ENCODE results near the gene PSMD13.
"Not testable (repeated sequence)": the region's sequence is repeated elsewhere in the genome, so short reads cannot be mapped to it uniquely, and the experiment has no call there.

Gene PSMD13

DNA sequence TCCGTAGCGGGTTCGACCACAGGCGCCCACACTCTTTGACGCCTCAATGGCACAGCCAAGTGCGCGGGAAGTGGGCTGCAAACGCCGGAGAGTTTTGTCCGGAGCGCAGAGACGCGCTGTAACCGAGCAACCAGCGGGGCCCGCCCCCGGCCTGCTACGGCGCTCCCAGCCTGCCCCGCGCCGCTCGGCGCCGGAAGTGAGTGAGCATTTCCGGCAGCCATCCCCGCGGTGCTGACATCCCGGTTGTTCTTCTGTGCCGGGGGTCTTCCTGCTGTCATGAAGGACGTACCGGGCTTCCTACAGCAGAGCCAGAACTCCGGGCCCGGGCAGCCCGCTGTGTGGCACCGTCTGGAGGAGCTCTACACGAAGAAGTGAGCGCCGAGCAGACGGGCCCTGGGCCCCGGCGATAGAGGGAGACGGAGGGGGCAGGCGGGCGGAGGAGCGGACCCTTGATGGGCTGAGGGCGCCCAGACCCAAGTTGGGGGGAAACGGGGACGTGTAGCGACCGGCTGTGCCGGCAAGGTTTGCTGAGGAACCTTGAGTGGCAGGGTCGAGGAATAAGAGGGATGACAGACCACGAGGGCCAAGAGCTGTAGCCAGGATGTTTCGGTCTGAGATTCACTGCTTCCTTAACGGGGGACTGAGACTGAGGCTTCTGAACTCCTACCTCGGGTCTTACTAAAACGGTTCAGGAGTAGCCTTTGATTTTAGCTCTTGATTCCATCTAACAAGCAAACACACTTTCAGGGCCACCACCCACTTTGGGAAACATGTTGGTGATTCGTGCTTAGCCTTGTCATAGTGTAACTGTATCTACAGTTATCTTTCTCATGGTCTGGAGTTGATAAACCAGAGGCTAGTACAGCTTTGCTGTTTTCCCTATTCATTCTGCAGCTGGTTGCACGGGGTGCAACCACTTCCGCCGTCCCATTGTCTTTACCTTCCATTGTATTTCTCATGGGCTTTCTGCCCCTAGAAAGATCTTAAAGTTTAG lies at the start of gene PSMD13:
TSS of gene PSMD13 (plus strand) at position 203 of the 994 bp plus-strand sequence. CDS start at position 277, 74 bp downstream.
- Histone ChIP-seq H3K27ac (peak within 1 kb of the TSS; percentile 76 to 97 (median 95)), H3K9me3 (replicated peaks in 1 of 11) (no peaks in the 10 kb centered on the region), H4K20me1 (peaks cover 0 to 46% (median 42%) of the 10 kb centered on the region in 11 experiments; a peak in 17 of 22 replicates), H3K4me1 (peaks cover 27 to 38% (median 33%) of the 10 kb centered on the region in 10 experiments), H3K9ac (peak within 1 kb of the TSS; percentile 93 to 99 (median 96)), H3K27me3 (no peaks in the 10 kb centered on the region), H3K4me2 (peak within 1 kb of the TSS; percentile 90 to 99 (median 95)), H3K36me3 (peaks cover 32 to 45% (median 38%) of the 10 kb centered on the region in 11 experiments), H3K4me3 (peak within 1 kb of the TSS; percentile 87 to 100 (median 98))
- TF ChIP-seq Cebpa-rat (IDR thresholded peaks at IDR 0.05) = no peak

DNA sequence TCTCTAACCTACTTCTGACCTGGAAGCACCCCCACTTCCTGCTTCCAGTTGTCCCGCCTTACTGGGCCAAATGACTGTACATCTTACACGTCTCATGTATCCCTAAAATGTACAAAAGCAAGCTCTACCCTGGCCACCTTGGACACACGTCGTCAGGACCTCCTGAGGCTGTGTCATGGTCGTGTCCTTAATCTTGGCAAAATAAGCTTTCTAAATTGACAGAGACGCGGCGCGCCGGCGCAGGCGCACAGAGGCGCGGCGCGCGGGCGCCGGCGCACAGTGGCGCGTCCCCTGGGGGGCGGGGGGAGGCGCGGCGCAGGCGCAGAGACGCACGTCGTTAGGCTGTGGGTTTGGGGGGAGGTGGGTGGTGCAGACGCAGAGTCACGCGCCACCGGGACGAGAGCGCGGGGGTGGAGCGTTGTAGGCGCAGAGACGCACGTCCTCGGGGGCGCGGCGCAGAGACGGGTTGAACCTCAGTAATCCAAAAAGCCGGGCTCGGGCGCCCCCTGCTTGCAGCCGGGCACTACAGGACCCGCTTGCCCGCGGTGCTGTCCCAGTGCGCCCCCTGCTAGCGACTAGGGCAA lies 47.5 kb upstream of the PSMD13 start:
- not testable (repeated sequence) for H3K4me2 ChIP-seq; H3K9ac ChIP-seq; H3K9me3 ChIP-seq (replicated peaks in 1 of 11); H3K4me3 ChIP-seq; H4K20me1 ChIP-seq; H3K27ac ChIP-seq; H3K27me3 ChIP-seq; H3K36me3 ChIP-seq
- H3K4me1 ChIP-seq = peaks cover 3 to 13% (median 7%) of the 10 kb centered on the region in 10 experiments; a peak in 13 of 20 replicates

DNA sequence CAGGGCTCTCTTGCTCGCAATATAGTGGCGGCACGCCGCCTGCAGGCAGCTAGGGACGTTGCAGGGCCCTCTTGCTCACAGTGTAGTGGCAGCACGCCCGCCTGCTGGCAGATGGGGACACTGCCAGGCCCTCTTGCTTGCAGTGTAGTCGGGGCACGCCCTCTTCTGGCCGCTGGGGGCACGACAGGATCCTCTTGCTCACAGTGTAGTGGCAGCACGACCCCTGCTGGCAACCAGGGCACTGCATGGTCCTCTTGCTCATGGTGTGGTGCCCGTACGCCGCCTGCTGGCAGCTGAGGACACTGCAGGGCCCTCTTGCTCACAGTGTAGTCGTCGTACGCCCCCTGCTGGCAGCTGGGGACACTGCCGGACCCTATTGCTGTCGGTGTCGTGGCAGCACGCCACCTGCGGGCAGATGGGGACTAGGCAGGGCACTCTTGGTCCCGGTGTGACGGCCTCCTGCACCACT lies 46.9 kb upstream of the PSMD13 start:
- H3K4me3 ChIP-seq; H3K27ac ChIP-seq; H3K9me3 ChIP-seq (replicated peaks in 1 of 11); H3K9ac ChIP-seq; H4K20me1 ChIP-seq; H3K4me2 ChIP-seq; H3K27me3 ChIP-seq; H3K36me3 ChIP-seq: not testable (repeated sequence)
- H3K4me1 ChIP-seq = peaks cover 3 to 13% (median 7%) of the 10 kb centered on the region in 10 experiments; a peak in 13 of 20 replicates

DNA sequence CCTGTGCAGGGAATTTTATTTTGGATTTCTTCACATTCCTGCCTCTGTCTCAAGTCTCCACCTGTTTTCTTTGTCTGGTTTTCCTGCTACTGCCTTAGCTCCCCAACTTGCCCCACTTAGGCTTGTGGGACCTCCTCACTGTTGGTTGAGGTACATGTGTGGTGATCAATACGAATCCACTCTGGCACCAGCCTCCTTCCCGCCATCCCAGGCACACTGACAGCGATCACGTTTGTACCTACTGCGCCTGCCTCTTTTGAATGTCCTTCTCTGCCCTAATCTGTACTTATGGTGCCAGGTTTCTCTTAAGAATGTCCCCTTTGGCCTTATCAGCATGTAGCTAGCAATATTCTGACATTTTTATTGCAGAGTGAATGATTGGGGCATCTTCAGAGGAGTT lies 46.2 kb upstream of the PSMD13 start:
- Histone ChIP-seq H3K27ac (peak overlapping the region in 7 of 11 experiments; percentile 14 to 61 (median 35); a peak in 10 of 22 replicates), H3K4me1 (peaks cover 3 to 13% (median 7%) of the 10 kb centered on the region in 10 experiments; a peak in 13 of 20 replicates), H3K4me2 (peak overlapping the region in 1 of 11 experiments; percentile 17; a peak in 1 of 22 replicates)
- H3K9ac ChIP-seq; H4K20me1 ChIP-seq; H3K4me3 ChIP-seq; H3K27me3 ChIP-seq; H3K36me3 ChIP-seq; H3K9me3 ChIP-seq (replicated peaks in 1 of 11): not testable (repeated sequence)

DNA sequence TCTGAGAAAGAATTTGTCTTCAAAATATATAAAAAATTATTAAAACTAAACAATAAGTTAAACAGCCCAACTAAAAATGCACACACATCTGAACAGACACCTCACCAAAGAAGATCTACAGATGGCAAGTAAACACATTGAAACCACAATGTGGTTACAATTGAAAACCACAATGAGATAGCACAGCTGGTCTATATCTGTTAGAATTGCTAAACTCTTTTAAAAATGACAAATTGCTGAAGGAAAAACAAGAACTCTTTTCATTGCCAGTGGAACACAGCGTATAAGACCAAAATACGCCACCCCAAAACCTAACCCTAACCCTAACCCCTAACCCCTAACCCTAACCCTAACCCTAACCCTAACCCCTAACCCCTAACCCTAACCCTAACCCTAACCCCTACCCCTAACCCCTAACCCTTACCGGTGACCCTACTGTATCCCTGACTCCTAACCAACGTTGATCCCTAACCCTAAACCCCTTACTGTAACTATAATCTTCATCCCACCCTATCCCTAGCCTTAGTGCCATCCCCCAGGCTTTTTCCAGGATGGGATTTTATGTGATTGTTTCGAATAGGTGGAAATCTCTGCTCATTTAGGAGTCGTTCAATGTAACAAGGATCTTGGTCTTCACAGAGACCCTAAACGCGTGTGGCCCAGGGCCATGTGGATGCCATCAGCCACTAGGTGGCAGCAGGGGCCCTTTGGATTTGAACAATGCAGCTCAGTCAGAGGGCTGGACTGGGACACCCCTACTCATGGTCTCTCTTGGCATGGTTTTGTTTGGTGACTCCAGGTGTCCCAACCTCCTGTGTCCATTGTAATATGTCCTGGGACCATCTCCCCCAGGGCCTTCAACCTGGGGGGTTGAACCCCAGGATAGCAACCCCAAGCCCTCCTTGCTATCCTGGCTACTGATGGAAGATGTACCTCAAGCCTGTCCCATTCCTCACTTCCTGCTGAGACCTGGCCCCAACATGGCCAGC lies 45.0 kb upstream of the PSMD13 start:
- H3K4me3 ChIP-seq; H3K27me3 ChIP-seq; H3K36me3 ChIP-seq; H3K9me3 ChIP-seq (replicated peaks in 1 of 11); H4K20me1 ChIP-seq: not testable (repeated sequence)
- peaks cover 3 to 13% (median 7%) of the 10 kb centered on the region in 10 experiments; a peak in 13 of 20 replicates for H3K4me1 ChIP-seq
- peak overlapping the region; percentile 32 to 65 (median 60); a peak in 17 of 22 replicates for H3K4me2 ChIP-seq
- H3K9ac ChIP-seq = peak overlapping the region in 5 of 11 experiments; percentile 46 to 64 (median 52); a peak in 6 of 22 replicates
- peak overlapping the region in 9 of 11 experiments; percentile 56 to 80 (median 73); a peak in 17 of 22 replicates for H3K27ac ChIP-seq

DNA sequence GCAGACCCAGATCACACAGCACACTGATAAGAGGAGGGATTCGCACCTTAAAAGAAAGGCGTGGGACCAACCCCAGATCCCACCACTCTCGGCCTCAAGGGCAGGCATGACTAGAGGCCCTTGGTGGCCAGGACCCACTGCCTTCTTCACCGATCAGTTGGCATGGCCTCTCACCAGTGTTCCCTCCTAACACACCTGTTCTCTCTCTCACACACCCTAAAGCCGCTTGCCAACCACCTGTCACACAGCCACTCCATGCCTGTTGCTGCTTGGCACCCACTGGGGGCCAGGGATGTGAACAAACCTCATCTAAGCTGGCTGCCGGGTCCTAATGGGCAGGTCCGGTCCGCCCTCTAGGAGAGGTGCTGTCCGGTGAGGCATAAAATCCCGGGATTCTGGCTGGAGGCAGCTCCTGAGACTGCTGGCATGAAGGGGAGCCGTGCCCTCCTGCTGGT lies 44.1 kb upstream of the PSMD13 start, which contains the start of gene SCGB1C1:
TSS of gene SCGB1C1 (plus strand) at position 405 of the 455 bp plus-strand sequence. CDS start at position 427, 22 bp downstream.
- Histone ChIP-seq H3K4me1 (peaks cover 3 to 13% (median 7%) of the 10 kb centered on the region in 10 experiments; a peak in 13 of 20 replicates), H3K4me2 (peak within 1 kb of the TSS; percentile 18 to 65 (median 60); a peak in 14 of 22 replicates)

DNA sequence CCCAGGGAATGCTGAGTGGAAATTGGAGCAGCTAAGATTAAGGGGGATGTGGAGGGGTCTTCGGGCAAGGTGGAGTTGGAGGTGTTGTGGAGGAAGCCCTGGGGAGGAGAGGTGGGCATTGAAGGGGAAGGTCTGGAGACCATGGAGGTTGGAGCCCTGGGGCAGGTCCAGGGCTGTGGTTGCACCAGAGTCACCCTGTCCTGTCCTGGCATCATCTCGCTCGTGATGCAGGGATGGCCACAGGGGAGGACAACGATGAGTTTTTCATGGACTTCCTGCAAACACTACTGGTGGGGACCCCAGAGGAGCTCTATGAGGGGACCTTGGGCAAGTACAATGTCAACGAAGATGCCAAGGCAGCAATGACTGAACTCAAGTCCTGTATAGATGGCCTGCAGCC lies 43.3 kb upstream of the PSMD13 start:
- H3K27ac ChIP-seq; H3K27me3 ChIP-seq; H3K9ac ChIP-seq; H3K9me3 ChIP-seq (replicated peaks in 1 of 11); H3K4me3 ChIP-seq; H3K4me2 ChIP-seq; H3K36me3 ChIP-seq: not testable (repeated sequence)
- peaks cover 0 to 19% (median 0%) of the 10 kb centered on the region in 11 experiments; a peak in 4 of 22 replicates for H4K20me1 ChIP-seq
- H3K4me1 ChIP-seq = peaks cover 3 to 13% (median 7%) of the 10 kb centered on the region in 10 experiments; a peak in 13 of 20 replicates

More for the DNA sequence above, 44.1 kb upstream of the PSMD13 start, which contains the start of gene SCGB1C1:
- Histone ChIP-seq H4K20me1 (peaks cover 0 to 11% (median 0%) of the 10 kb centered on the region in 11 experiments; a peak in 2 of 22 replicates), H3K27ac (peak within 1 kb of the TSS in 9 of 11 experiments; percentile 56 to 80 (median 73); a peak in 17 of 22 replicates), H3K9ac (peak within 1 kb of the TSS in 5 of 11 experiments; percentile 46 to 64 (median 52); a peak in 6 of 22 replicates)
- not testable (repeated sequence) for H3K27me3 ChIP-seq; H3K4me3 ChIP-seq; H3K9me3 ChIP-seq (replicated peaks in 1 of 11); H3K36me3 ChIP-seq

All from BLaER1 treated with 17β-estradiol and CSF1 and Interleukin-3, amounts not matched to agents 10 nM and 100 nM (cell line).